ENCODE results near the gene TSC22D3. TPM values are rescaled to one million over a fixed set of nuclear protein-coding genes. Genes with fewer than 3 reads are reported as not detected.
A peak's percentile ranks its signal among the peaks of the same experiment; 100 is the strongest.

The TSC22D3 gene
- total RNA-seq, 2 donors from 2014 or later, result 41.1 to 80.3 TPM

- H3K9me3 Mint-ChIP-seq, result no peaks in the 10 kb centered on the region
- no peaks in the 10 kb centered on the region for H3K36me3 Mint-ChIP-seq
Observed at GRCh38 chrX:107766470-107767150, 9.0 kb downstream of the TSC22D3 start.

GRCh38 chrX:107764845-107765608 lies 10.6 kb downstream of the TSC22D3 start:
- Mint-ChIP-seq H3K36me3 (no peaks in the 10 kb centered on the region), H3K27ac (no peak overlapping the region), H3K9me3 (no peaks in the 10 kb centered on the region)
- no peak for ATAC-seq
- DNase-seq (ENCODE audit: low spot score in 2 of 2), result no peak

More at GRCh38 chrX:107766470-107767150, 9.0 kb downstream of the TSC22D3 start:
- ATAC-seq (no peak), DNase-seq (ENCODE audit: low spot score in 2 of 2) (no peak)
- H3K27ac Mint-ChIP-seq, result no peak overlapping the region

GRCh38 chrX:107763647-107764046 lies 11.9 kb downstream of the TSC22D3 start:
- Mint-ChIP-seq H3K9me3 (no peaks in the 10 kb centered on the region), H3K27ac (no peak overlapping the region), H3K36me3 (no peaks in the 10 kb centered on the region)
- DNase-seq (ENCODE audit: low spot score in 2 of 2), result no peak
- no peak for ATAC-seq

GRCh38 chrX:107760304-107761077 lies 15.1 kb downstream of the TSC22D3 start:
- no peak overlapping the region for H3K27ac Mint-ChIP-seq
- H3K9me3 Mint-ChIP-seq, result no peaks in the 10 kb centered on the region
- no peaks in the 10 kb centered on the region for H3K36me3 Mint-ChIP-seq
- ATAC-seq, result no peak
- DNase-seq (ENCODE audit: low spot score in 2 of 2), result no peak

- DNase-seq (ENCODE audit: low spot score in 2 of 2) (no peak), ATAC-seq (no peak)
- no peaks in the 10 kb centered on the region for H3K36me3 Mint-ChIP-seq
- H3K27ac Mint-ChIP-seq, result no peak overlapping the region
- H3K9me3 Mint-ChIP-seq, result no peaks in the 10 kb centered on the region
Observed at GRCh38 chrX:107758231-107758766, 17.3 kb downstream of the TSC22D3 start.

- DNase-seq (ENCODE audit: low spot score in 2 of 2) (no peak), ATAC-seq (no peak)
- no peaks in the 10 kb centered on the region for H3K9me3 Mint-ChIP-seq
- H3K27ac Mint-ChIP-seq, result no peak overlapping the region
- H3K36me3 Mint-ChIP-seq, result no peaks in the 10 kb centered on the region
Observed at GRCh38 chrX:107755721-107756120, 19.9 kb downstream of the TSC22D3 start.

- no peaks in the 10 kb centered on the region for H3K36me3 Mint-ChIP-seq
- no peak for DNase-seq (ENCODE audit: low spot score in 2 of 2)
- H3K27ac Mint-ChIP-seq, result no peak overlapping the region
- no peak for ATAC-seq
- H3K9me3 Mint-ChIP-seq, result no peaks in the 10 kb centered on the region
Observed at GRCh38 chrX:107753187-107753586, 22.4 kb downstream of the TSC22D3 start.

- no peak for ATAC-seq
- no peak for DNase-seq (ENCODE audit: low spot score in 2 of 2)
- no peaks in the 10 kb centered on the region for H3K9me3 Mint-ChIP-seq
- no peak overlapping the region for H3K27ac Mint-ChIP-seq
- no peaks in the 10 kb centered on the region for H3K36me3 Mint-ChIP-seq
Observed at GRCh38 chrX:107752714-107753113, 22.9 kb downstream of the TSC22D3 start.

GRCh38 chrX:107752043-107752442 lies 23.5 kb downstream of the TSC22D3 start:
- H3K36me3 Mint-ChIP-seq, result no peaks in the 10 kb centered on the region

GRCh38 chrX:107750861-107751445 lies 24.6 kb downstream of the TSC22D3 start:
- H3K9me3 Mint-ChIP-seq, result no peaks in the 10 kb centered on the region
- H3K27ac Mint-ChIP-seq, result no peak overlapping the region
- H3K36me3 Mint-ChIP-seq, result no peaks in the 10 kb centered on the region
- ATAC-seq, result no peak
- no peak for DNase-seq (ENCODE audit: low spot score in 2 of 2)

More at GRCh38 chrX:107752043-107752442, 23.5 kb downstream of the TSC22D3 start:
- H3K27ac Mint-ChIP-seq, result no peak overlapping the region
- ATAC-seq, result no peak
- H3K9me3 Mint-ChIP-seq, result no peaks in the 10 kb centered on the region
- no peak for DNase-seq (ENCODE audit: low spot score in 2 of 2)

- Mint-ChIP-seq H3K36me3 (no peaks in the 10 kb centered on the region), H3K9me3 (no peaks in the 10 kb centered on the region), H3K27ac (no peak overlapping the region)
- DNase-seq (ENCODE audit: low spot score in 2 of 2), result no peak
- ATAC-seq, result no peak
Observed at GRCh38 chrX:107750263-107750662, 25.3 kb downstream of the TSC22D3 start.

- ATAC-seq (no peak), DNase-seq (ENCODE audit: low spot score in 2 of 2) (no peak)
- Mint-ChIP-seq H3K27ac (no peak overlapping the region), H3K36me3 (no peaks in the 10 kb centered on the region), H3K9me3 (no peaks in the 10 kb centered on the region)
Observed at GRCh38 chrX:107748506-107748905, 27.1 kb downstream of the TSC22D3 start.

GRCh38 chrX:107747596-107748161 lies 27.9 kb downstream of the TSC22D3 start:
- Mint-ChIP-seq H3K36me3 (no peaks in the 10 kb centered on the region), H3K9me3 (no peaks in the 10 kb centered on the region), H3K27ac (no peak overlapping the region)
- ATAC-seq (no peak), DNase-seq (ENCODE audit: low spot score in 2 of 2) (no peak)

GRCh38 chrX:107744868-107745267 lies 30.7 kb downstream of the TSC22D3 start:
- Mint-ChIP-seq H3K9me3 (no peaks in the 10 kb centered on the region), H3K36me3 (no peaks in the 10 kb centered on the region), H3K27ac (no peak overlapping the region)
- no peak for ATAC-seq
- no peak for DNase-seq (ENCODE audit: low spot score in 2 of 2)

GRCh38 chrX:107743995-107744394 lies 31.6 kb downstream of the TSC22D3 start:
- DNase-seq (ENCODE audit: low spot score in 2 of 2) (no peak), ATAC-seq (no peak)
- Mint-ChIP-seq H3K27ac (no peak overlapping the region), H3K9me3 (no peaks in the 10 kb centered on the region), H3K36me3 (no peaks in the 10 kb centered on the region)

GRCh38 chrX:107742700-107743191 lies 32.8 kb downstream of the TSC22D3 start:
- DNase-seq (ENCODE audit: low spot score in 2 of 2), result no peak
- no peak for ATAC-seq
- peak overlapping the region; percentile 88 to 99 for H3K27ac Mint-ChIP-seq
- H3K9me3 Mint-ChIP-seq, result no peaks in the 10 kb centered on the region
- no peaks in the 10 kb centered on the region for H3K36me3 Mint-ChIP-seq
